Erythroblast (primary cell): ENCODE measurements around the gene CACNA1C.

Experiments
- GATA1 ChIP-seq: IDR thresholded peaks from 2 replicates; pipeline ENCODE4 v1.6.1; 2011; ENCODE audit warnings: low read depth, mild to moderate bottlenecking, control low read depth, low read length, moderate library complexity
- POLR2A ChIP-seq: IDR thresholded peaks from 2 replicates; pipeline ENCODE4 v1.6.1; 2011; ENCODE audit warnings: mild to moderate bottlenecking, low read length

- TF ChIP-seq POLR2A: no peak
- no peak for TF ChIP-seq GATA1
Measured at GRCh38 chr12:2389079-2389790, 336.4 kb downstream of the CACNA1C start.
